ENCODE results near the gene ASGR1. TPM values are rescaled to one million over a fixed set of nuclear protein-coding genes. Genes with fewer than 3 reads are reported as not detected.

Gene ASGR1
- total and polyA plus RNA-seq, 10 donors, result 1.3 to 10.2 (median 3.8) TPM

DNA sequence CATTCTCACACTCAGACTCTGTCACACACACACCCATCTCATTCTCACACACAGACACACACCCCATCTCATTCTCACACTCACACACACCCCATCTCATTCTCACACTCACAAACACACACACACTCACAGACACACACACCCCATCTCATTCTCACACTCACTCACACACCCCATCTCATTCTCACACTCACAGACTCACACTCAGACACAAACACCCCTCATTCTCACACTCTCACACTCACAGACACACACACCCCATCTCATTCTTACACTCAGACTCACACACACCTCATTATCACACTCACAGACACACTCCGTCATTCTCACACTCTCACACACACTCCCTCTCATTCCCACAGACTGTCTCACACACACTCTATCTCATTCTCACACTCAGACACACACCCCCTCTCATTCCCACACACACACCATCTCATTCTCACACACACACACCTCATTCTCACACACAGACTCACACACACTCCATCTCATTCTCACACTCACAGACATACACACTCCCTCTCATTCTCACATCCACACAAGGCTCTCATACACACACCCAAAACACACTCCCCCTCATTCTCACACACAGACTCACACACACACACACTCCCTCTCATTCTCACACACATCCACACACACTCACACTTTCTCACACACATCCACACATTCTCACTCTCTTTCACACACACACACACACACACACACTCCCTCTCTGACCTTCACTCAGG, 2.9 kb downstream of the ASGR1 start:
- no peak overlapping the region for H3K27ac ChIP-seq
- no peak for DNase-seq
- WGBS, 5 donors, result 90 to 100% (median 92%) methylated on average over 1 of the region's 1 CpG
- H3K9me3 ChIP-seq, result peaks cover 0 to under 1% (median 0%) of the 10 kb centered on the region in 8 donors
- TF ChIP-seq POLR2AphosphoS5 (IDR thresholded peaks at IDR 0.05), result no peak
- TF ChIP-seq POLR2A (IDR thresholded peaks at IDR 0.05), result no peak
- TF ChIP-seq, protein P1, sequence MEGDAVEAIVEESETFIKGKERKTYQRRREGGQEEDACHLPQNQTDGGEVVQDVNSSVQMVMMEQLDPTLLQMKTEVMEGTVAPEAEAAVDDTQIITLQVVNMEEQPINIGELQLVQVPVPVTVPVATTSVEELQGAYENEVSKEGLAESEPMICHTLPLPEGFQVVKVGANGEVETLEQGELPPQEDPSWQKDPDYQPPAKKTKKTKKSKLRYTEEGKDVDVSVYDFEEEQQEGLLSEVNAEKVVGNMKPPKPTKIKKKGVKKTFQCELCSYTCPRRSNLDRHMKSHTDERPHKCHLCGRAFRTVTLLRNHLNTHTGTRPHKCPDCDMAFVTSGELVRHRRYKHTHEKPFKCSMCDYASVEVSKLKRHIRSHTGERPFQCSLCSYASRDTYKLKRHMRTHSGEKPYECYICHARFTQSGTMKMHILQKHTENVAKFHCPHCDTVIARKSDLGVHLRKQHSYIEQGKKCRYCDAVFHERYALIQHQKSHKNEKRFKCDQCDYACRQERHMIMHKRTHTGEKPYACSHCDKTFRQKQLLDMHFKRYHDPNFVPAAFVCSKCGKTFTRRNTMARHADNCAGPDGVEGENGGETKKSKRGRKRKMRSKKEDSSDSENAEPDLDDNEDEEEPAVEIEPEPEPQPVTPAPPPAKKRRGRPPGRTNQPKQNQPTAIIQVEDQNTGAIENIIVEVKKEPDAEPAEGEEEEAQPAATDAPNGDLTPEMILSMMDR (IDR thresholded peaks at IDR 0.05 in 8 of 11, conservative IDR thresholded peaks at IDR 0.05 in 3 of 11), result no peak
- no peaks in the 10 kb centered on the region for H3K36me3 ChIP-seq
- H3K4me1 ChIP-seq, result peaks cover 8 to 34% (median 22%) of the 10 kb centered on the region in 6 donors
- intact Hi-C loops (cut with DNase I; ENCODE audit: low total_unique reads), result no loop called here
- H3K27me3 ChIP-seq (replicated peaks in 1 of 7), result peaks cover 0 to 67% (median 21%) of the 10 kb centered on the region in 7 donors
- H3K4me3 ChIP-seq, result no peak overlapping the region

DNA sequence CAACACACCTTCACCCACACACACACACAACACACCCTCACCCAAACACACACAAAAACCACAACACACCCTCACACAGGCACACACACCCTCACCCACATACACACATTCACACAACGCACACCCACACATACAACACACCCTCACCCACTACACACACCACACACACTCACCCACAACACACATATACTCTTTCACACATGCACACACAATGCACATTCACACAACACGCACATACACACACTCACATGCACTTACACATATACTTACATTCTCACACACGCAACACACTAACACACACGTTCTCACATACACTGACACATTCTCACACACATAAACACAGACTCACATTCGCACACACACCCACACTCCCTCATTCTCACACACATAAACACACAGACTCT, 3.8 kb downstream of the ASGR1 start:
- Histone ChIP-seq H3K27ac (no peak overlapping the region), H3K4me1 (peaks cover 8 to 34% (median 22%) of the 10 kb centered on the region in 6 donors), H3K9me3 (peaks cover 0 to 10% (median 4%) of the 10 kb centered on the region in 8 donors), H3K27me3 (replicated peaks in 1 of 7) (peaks cover 0 to 67% (median 21%) of the 10 kb centered on the region in 7 donors), H3K4me3 (no peak overlapping the region), H3K36me3 (no peaks in the 10 kb centered on the region)
- TF ChIP-seq, protein P1 (IDR thresholded peaks at IDR 0.05 in 8 of 11, conservative IDR thresholded peaks at IDR 0.05 in 3 of 11), result no peak
- TF ChIP-seq POLR2A (IDR thresholded peaks at IDR 0.05), result no peak
- no peak for TF ChIP-seq POLR2AphosphoS5 (IDR thresholded peaks at IDR 0.05)
- WGBS, 5 donors, result 81 to 97% (median 94%) methylated on average over 5 of the region's 5 CpGs
- no peak for DNase-seq
- intact Hi-C loops (cut with DNase I; ENCODE audit: low total_unique reads), result no loop called here

DNA sequence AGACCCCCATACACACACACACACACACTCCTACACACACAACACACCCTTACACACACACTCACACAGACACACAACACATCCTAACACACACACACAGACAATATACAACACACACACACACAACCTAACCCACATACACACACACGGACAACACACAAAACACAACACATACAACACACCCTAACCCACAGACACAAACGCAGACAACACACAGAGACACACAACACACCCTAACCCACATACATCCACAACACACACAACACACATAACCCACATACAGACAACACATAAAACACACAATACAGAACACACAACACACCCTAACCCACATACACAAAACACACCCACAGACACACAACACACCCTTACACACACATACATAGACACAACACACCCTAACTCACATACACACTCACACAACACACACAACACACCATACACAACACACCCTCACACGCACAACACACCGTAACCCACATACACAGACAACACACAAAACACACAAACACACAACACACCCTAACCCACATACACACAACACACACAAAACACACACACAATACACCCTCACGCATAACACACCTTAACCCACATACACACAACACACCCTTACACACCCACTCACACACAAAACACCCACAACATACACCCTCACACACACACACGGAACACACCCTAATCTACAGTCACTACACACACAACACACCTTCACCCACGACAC, 4.4 kb downstream of the ASGR1 start:
- no peaks in the 10 kb centered on the region for H3K36me3 ChIP-seq
- intact Hi-C loops (cut with DNase I; ENCODE audit: low total_unique reads), result no loop called here
- H3K27me3 ChIP-seq (replicated peaks in 1 of 7), result peaks cover 0 to 67% (median 21%) of the 10 kb centered on the region in 7 donors
- H3K4me1 ChIP-seq, result peaks cover 8 to 34% (median 22%) of the 10 kb centered on the region in 6 donors
- TF ChIP-seq, protein P1 (IDR thresholded peaks at IDR 0.05 in 8 of 11, conservative IDR thresholded peaks at IDR 0.05 in 3 of 11), result no peak
- no peak for TF ChIP-seq POLR2AphosphoS5 (IDR thresholded peaks at IDR 0.05)
- TF ChIP-seq POLR2A (IDR thresholded peaks at IDR 0.05), result no peak
- WGBS, 5 donors, result 68 to 80% (median 68%) methylated on average over 7 of the region's 7 CpGs
- peaks cover 0 to 15% (median 10%) of the 10 kb centered on the region in 8 donors for H3K9me3 ChIP-seq
- peak overlapping the region in 1 of 8 donors; percentile 16 for H3K4me3 ChIP-seq
- DNase-seq, result no peak
- H3K27ac ChIP-seq, result peak overlapping the region in 1 of 8 donors; percentile 70

All from spleen (tissue), 11 donors.